ENCODE measurements around the gene DLAT. TPM values are rescaled to one million over a fixed set of nuclear protein-coding genes. Genes with fewer than 3 reads are reported as not detected.
"Not testable (repeated sequence)": the region's sequence is repeated elsewhere in the genome, so short reads cannot be mapped to it uniquely, and the experiment has no call there.

Gene DLAT
- total and polyA plus RNA-seq, 2 donors: 13.3 to 28.8 TPM

GRCh38 chr11:111982019-111982464 is 43.2 kb upstream of the DLAT start:
- 62% methylated on average over 7 of the region's 7 CpGs for WGBS
- H3K36me3 ChIP-seq (ENCODE audit: control insufficient read depth in 2 of 2, insufficient read depth in 2 of 2, low read length in 1 of 2): peaks cover 0 to 2% of the 10 kb centered on the region in 2 donors
- DNase-seq (ENCODE audit: low read depth in 6 of 9, low spot score in 9 of 9): peak; percentile 3 to 65 (median 25)
- peaks cover 5 to 6% of the 10 kb centered on the region in 2 donors for H3K4me1 ChIP-seq (ENCODE audit: control insufficient read depth in 2 of 2, insufficient read depth in 2 of 2, low read length in 2 of 2)
- H3K27ac ChIP-seq (ENCODE audit: low read depth in 1 of 2, low read length in 1 of 2): no peak overlapping the region
- peaks cover 2 to 18% of the 10 kb centered on the region in 2 donors for H3K27me3 ChIP-seq (ENCODE audit: control insufficient read depth in 2 of 2, insufficient read depth in 1 of 2, low read length in 1 of 2)
- no peak overlapping the region for H3K4me3 ChIP-seq (ENCODE audit: low read length in 2 of 2)
- no peaks in the 10 kb centered on the region for H3K9me3 ChIP-seq (ENCODE audit: control insufficient read depth in 2 of 2, insufficient read depth in 1 of 2, low read length in 1 of 2)

DNA sequence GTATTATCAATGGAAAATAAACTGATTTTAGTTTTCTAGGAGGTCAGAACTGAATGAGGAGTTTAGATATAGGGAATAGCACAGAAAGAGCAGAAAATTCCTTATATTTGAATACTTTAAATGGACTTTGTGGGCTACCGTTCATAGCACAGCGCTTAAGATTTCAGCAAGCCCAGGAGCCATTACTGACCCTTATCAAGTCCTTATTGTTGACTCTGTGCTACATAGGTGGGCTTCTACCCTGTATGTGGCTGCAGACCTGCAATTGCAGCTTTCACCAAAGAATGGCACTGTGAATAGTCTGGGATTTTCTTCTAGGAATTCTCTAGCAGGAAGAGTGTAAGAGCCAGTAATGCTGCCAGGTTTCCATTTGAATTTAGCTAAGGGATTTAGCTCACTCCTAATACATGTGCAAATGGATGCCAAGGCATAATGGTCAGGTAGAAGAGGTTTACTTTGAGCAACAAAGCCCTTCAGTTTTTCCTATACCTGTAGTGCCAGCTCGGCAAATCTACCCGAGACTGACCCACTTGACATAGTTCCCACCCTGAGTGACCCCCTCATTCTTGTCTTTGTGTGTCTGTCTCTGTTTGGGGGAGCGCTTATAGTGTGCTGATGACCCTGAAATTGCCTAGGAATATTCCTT is 42.5 kb upstream of the DLAT start:
- Histone ChIP-seq H3K4me1 (ENCODE audit: control insufficient read depth in 2 of 2, insufficient read depth in 2 of 2, low read length in 2 of 2) (peaks cover 0 to 2% of the 10 kb centered on the region in 2 donors), H3K9me3 (ENCODE audit: control insufficient read depth in 2 of 2, insufficient read depth in 1 of 2, low read length in 1 of 2) (no peaks in the 10 kb centered on the region), H3K4me3 (ENCODE audit: low read length in 2 of 2) (no peak overlapping the region), H3K36me3 (ENCODE audit: control insufficient read depth in 2 of 2, insufficient read depth in 2 of 2, low read length in 1 of 2) (peaks cover 0 to 2% of the 10 kb centered on the region in 2 donors), H3K27me3 (ENCODE audit: control insufficient read depth in 2 of 2, insufficient read depth in 1 of 2, low read length in 1 of 2) (peaks cover 0 to 12% of the 10 kb centered on the region in 2 donors), H3K27ac (ENCODE audit: low read depth in 1 of 2, low read length in 1 of 2) (no peak overlapping the region)
- DNase-seq (ENCODE audit: low read depth in 6 of 9, low spot score in 9 of 9): no peak
- WGBS: 94% methylated on average over 5 of the region's 5 CpGs

DNA sequence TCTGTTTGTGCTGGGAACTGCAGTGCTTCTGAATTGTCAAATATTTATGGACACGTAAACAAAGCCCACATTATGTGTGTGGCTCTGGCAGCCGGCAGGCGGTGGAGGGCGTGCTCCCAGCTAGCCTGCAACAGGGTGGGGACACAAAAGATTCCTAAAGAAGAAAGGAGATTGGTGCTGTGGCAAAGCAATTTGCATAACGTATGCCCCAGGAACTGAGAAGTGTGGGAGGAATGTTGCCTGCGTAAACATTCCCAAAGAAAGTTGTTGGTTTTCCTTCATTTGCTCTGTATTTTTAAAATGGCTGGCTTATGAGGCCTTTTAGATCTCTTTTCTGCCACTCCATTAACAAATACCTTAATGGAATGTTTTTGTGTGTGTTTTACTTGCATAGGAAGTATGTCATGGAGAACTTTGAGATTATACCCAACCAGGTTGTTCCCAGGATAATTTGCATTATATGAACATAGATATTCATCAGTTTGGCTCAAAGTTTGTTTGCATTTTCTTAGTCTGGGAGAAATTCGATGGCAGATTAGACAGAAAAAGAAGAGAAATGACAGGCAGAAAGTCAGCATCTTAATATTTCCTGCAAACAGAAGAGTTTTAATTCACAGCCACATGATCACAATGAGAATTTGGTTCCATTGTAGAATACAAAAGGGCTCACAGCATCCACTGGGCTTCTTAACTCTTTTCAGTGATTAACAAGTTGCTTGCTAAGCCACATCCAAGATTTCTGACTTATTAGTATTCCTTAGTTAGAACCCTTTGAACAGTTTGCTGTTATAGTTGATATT is 41.8 kb upstream of the DLAT start:
- no peak overlapping the region for H3K4me3 ChIP-seq (ENCODE audit: low read length in 2 of 2)
- peaks cover 0 to 2% of the 10 kb centered on the region in 2 donors for H3K36me3 ChIP-seq (ENCODE audit: control insufficient read depth in 2 of 2, insufficient read depth in 2 of 2, low read length in 1 of 2)
- no peak for DNase-seq (ENCODE audit: low read depth in 6 of 9, low spot score in 9 of 9)
- no peak overlapping the region for H3K27ac ChIP-seq (ENCODE audit: low read depth in 1 of 2, low read length in 1 of 2)
- no peaks in the 10 kb centered on the region for H3K9me3 ChIP-seq (ENCODE audit: control insufficient read depth in 2 of 2, insufficient read depth in 1 of 2, low read length in 1 of 2)
- H3K27me3 ChIP-seq (ENCODE audit: control insufficient read depth in 2 of 2, insufficient read depth in 1 of 2, low read length in 1 of 2): peaks cover 0 to 4% of the 10 kb centered on the region in 2 donors
- H3K4me1 ChIP-seq (ENCODE audit: control insufficient read depth in 2 of 2, insufficient read depth in 2 of 2, low read length in 2 of 2): no peaks in the 10 kb centered on the region
- WGBS: 95% methylated on average over 7 of the region's 7 CpGs

GRCh38 chr11:111986589-111986988 is 38.6 kb upstream of the DLAT start:
- H3K27ac ChIP-seq (ENCODE audit: low read depth in 1 of 2, low read length in 1 of 2): no peak overlapping the region
- peaks cover 0 to 2% of the 10 kb centered on the region in 2 donors for H3K36me3 ChIP-seq (ENCODE audit: control insufficient read depth in 2 of 2, insufficient read depth in 2 of 2, low read length in 1 of 2)
- H3K4me3 ChIP-seq (ENCODE audit: low read length in 2 of 2): no peak overlapping the region
- H3K27me3 ChIP-seq (ENCODE audit: control insufficient read depth in 2 of 2, insufficient read depth in 1 of 2, low read length in 1 of 2): no peaks in the 10 kb centered on the region
- no peaks in the 10 kb centered on the region for H3K9me3 ChIP-seq (ENCODE audit: control insufficient read depth in 2 of 2, insufficient read depth in 1 of 2, low read length in 1 of 2)
- 96% methylated on average over 5 of the region's 5 CpGs for WGBS
- H3K4me1 ChIP-seq (ENCODE audit: control insufficient read depth in 2 of 2, insufficient read depth in 2 of 2, low read length in 2 of 2): no peaks in the 10 kb centered on the region
- no peak for DNase-seq (ENCODE audit: low read depth in 6 of 9, low spot score in 9 of 9)

DNA sequence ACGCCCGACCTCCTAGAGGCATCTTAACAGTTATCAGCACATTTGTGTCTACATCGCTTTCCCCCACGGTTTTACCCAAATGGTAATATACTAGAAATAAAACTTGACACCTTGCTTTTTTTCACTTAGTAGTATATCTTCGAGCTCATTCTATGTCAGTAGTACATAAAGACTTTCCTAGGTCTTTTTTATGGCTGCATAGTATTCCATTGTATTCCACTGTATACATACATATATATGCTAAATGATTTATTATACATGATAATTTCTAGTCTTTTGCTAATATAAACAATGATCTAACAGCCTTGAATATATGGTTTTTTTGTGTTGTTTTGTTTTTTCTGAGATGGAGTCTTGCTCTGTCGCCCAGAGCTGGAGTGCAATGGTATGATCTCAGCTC is 34.8 kb upstream of the DLAT start:
- Histone ChIP-seq H3K27ac (ENCODE audit: low read depth in 1 of 2, low read length in 1 of 2) (no peak overlapping the region), H3K36me3 (ENCODE audit: control insufficient read depth in 2 of 2, insufficient read depth in 2 of 2, low read length in 1 of 2) (peaks cover 0 to 5% of the 10 kb centered on the region in 2 donors), H3K4me1 (ENCODE audit: control insufficient read depth in 2 of 2, insufficient read depth in 2 of 2, low read length in 2 of 2) (no peaks in the 10 kb centered on the region), H3K9me3 (ENCODE audit: control insufficient read depth in 2 of 2, insufficient read depth in 1 of 2, low read length in 1 of 2) (no peaks in the 10 kb centered on the region), H3K4me3 (ENCODE audit: low read length in 2 of 2) (no peak overlapping the region), H3K27me3 (ENCODE audit: control insufficient read depth in 2 of 2, insufficient read depth in 1 of 2, low read length in 1 of 2) (no peaks in the 10 kb centered on the region)
- DNase-seq (ENCODE audit: low read depth in 6 of 9, low spot score in 9 of 9): no peak
- WGBS: 88% methylated on average over 6 of the region's 6 CpGs

GRCh38 chr11:111992206-111992855 is 32.9 kb upstream of the DLAT start:
- H3K36me3 ChIP-seq (ENCODE audit: control insufficient read depth in 2 of 2, insufficient read depth in 2 of 2, low read length in 1 of 2): peaks cover 0 to 5% of the 10 kb centered on the region in 2 donors
- no peak overlapping the region for H3K4me3 ChIP-seq (ENCODE audit: low read length in 2 of 2)
- H3K27me3 ChIP-seq (ENCODE audit: control insufficient read depth in 2 of 2, insufficient read depth in 1 of 2, low read length in 1 of 2): no peaks in the 10 kb centered on the region
- no peak overlapping the region for H3K27ac ChIP-seq (ENCODE audit: low read depth in 1 of 2, low read length in 1 of 2)
- DNase-seq (ENCODE audit: low read depth in 6 of 9, low spot score in 9 of 9): no peak
- no peaks in the 10 kb centered on the region for H3K9me3 ChIP-seq (ENCODE audit: control insufficient read depth in 2 of 2, insufficient read depth in 1 of 2, low read length in 1 of 2)
- H3K4me1 ChIP-seq (ENCODE audit: control insufficient read depth in 2 of 2, insufficient read depth in 2 of 2, low read length in 2 of 2): no peaks in the 10 kb centered on the region
- WGBS: 94% methylated on average over 3 of the region's 3 CpGs

DNA sequence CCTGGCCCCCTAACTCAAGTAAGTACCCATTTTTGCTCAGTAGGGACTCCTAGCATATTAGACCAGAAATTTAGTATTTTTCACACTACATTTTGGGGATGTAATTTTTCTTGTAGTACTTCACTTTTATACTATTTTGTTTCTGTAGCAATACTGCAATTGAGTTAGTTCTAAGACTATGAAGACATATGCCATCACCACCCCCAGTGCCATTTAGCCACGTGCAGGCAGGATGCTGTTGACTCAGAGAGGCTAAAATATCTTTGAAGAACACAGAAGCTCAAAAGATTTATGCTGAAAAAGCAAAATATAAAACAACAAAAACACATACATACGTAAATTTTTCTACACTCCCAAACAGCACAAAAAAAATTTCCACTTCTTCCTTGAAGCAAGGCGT is 29.1 kb upstream of the DLAT start:
- no peaks in the 10 kb centered on the region for H3K9me3 ChIP-seq (ENCODE audit: control insufficient read depth in 2 of 2, insufficient read depth in 1 of 2, low read length in 1 of 2)
- WGBS: 91% methylated on average over 3 of the region's 3 CpGs
- peaks cover 0 to 5% of the 10 kb centered on the region in 2 donors for H3K36me3 ChIP-seq (ENCODE audit: control insufficient read depth in 2 of 2, insufficient read depth in 2 of 2, low read length in 1 of 2)
- DNase-seq (ENCODE audit: low read depth in 6 of 9, low spot score in 9 of 9): no peak
- H3K27me3 ChIP-seq (ENCODE audit: control insufficient read depth in 2 of 2, insufficient read depth in 1 of 2, low read length in 1 of 2): no peaks in the 10 kb centered on the region
- no peaks in the 10 kb centered on the region for H3K4me1 ChIP-seq (ENCODE audit: control insufficient read depth in 2 of 2, insufficient read depth in 2 of 2, low read length in 2 of 2)
- H3K27ac ChIP-seq (ENCODE audit: low read depth in 1 of 2, low read length in 1 of 2): no peak overlapping the region
- H3K4me3 ChIP-seq (ENCODE audit: low read length in 2 of 2): no peak overlapping the region

GRCh38 chr11:111996669-111997068 is 28.5 kb upstream of the DLAT start:
- H3K9me3 ChIP-seq (ENCODE audit: control insufficient read depth in 2 of 2, insufficient read depth in 1 of 2, low read length in 1 of 2); H3K27me3 ChIP-seq (ENCODE audit: control insufficient read depth in 2 of 2, insufficient read depth in 1 of 2, low read length in 1 of 2); H3K4me1 ChIP-seq (ENCODE audit: control insufficient read depth in 2 of 2, insufficient read depth in 2 of 2, low read length in 2 of 2); H3K27ac ChIP-seq (ENCODE audit: low read depth in 1 of 2, low read length in 1 of 2); H3K4me3 ChIP-seq (ENCODE audit: low read length in 2 of 2); H3K36me3 ChIP-seq (ENCODE audit: control insufficient read depth in 2 of 2, insufficient read depth in 2 of 2, low read length in 1 of 2); DNase-seq (ENCODE audit: low read depth in 6 of 9, low spot score in 9 of 9): not testable (repeated sequence)
- whole genome bisulfite sequencing: 87% methylated on average over 5 of the region's 5 CpGs

- H3K4me3 ChIP-seq (ENCODE audit: low read length in 2 of 2): no peak overlapping the region
- no peaks in the 10 kb centered on the region for H3K9me3 ChIP-seq (ENCODE audit: control insufficient read depth in 2 of 2, insufficient read depth in 1 of 2, low read length in 1 of 2)
- no peak for DNase-seq (ENCODE audit: low read depth in 6 of 9, low spot score in 9 of 9)
- H3K4me1 ChIP-seq (ENCODE audit: control insufficient read depth in 2 of 2, insufficient read depth in 2 of 2, low read length in 2 of 2): no peaks in the 10 kb centered on the region
- peaks cover 0 to 5% of the 10 kb centered on the region in 2 donors for H3K36me3 ChIP-seq (ENCODE audit: control insufficient read depth in 2 of 2, insufficient read depth in 2 of 2, low read length in 1 of 2)
- no peaks in the 10 kb centered on the region for H3K27me3 ChIP-seq (ENCODE audit: control insufficient read depth in 2 of 2, insufficient read depth in 1 of 2, low read length in 1 of 2)
- no peak overlapping the region for H3K27ac ChIP-seq (ENCODE audit: low read depth in 1 of 2, low read length in 1 of 2)
These were observed 26.1 kb upstream of the DLAT start for GRCh38 chr11:111999111-111999510.

Data from thymus (tissue), 11 donors.